ENCODE measurements around the gene ORC2.
A peak's percentile ranks its signal among the peaks of the same experiment; 100 is the strongest.
"Not testable (repeated sequence)": the region's sequence is repeated elsewhere in the genome, so short reads cannot be mapped to it uniquely, and the experiment has no call there.

Gene ORC2

GRCh38 chr2:200963124-200963917 lies at the start of gene ORC2:
Gene ORC2, minus strand, starts transcription at chr2:200963660. Its CDS starts 5,537 bp downstream, at chr2:200958123.
- DNase-seq, result peak; percentile 97

DNA sequence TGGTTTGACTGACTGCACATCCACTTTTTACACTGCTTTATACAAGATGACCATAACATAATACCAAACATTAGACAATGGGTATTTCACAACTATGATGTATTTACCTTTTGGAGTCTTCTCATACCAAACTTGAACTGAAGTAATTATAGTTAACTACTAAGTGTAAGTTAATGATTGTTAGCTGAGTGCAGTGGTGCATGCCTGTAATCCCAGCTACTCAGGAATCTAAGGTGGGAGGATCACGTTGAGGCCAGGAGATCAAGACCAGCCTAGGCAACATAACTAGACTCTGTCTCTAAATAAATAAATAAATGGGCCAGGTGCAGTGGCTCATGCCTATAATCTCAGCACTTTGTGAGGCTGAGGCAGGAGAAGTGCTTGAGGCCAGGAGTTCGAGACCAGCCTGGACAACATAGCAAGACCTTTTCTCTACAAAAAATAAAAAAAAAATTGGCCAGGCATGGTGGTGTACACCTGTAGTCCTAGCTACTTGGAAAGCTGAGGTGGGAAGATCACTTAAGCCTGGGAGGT lies 44.9 kb upstream of the ORC2 start:
- DNase-seq, result no peak

DNA sequence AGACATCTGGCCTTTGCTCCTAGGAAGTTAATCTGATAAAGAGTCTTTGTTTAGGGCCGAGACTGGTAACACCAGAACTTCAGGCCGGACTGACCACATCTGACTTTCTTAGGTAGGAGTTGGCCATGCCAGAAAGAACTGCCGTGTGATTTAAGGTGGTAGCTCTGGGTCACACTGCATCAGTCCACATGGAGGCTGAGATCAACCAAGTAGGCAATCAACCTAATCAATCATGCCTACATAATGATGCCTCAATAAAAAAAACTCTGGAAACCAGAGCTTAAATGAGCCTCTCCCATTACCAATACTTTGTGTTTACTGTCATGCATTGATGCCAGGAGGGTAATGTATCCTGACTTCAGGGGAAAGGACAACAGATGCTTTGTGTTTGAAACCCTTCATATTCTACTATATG lies 44.1 kb upstream of the ORC2 start:
- no peak for DNase-seq

DNA sequence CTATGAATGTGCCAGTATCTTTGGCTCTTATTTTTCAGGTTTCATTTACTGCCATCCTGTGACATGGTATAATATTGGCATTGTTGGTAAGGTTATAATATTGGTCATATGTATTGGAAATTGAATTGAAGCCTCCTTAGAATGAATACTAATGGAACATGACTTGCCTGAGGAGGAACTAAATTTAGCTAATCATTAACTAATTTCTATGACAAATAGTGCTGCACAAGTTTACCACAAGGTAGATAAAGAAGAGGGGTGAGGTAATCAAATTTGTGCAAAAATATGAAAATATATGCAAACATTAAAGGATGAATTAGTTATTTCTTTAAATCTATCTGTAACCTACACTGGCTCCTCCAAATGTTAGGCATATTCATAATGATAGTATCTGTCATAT lies 43.2 kb upstream of the ORC2 start:
- DNase-seq, result no peak

DNA sequence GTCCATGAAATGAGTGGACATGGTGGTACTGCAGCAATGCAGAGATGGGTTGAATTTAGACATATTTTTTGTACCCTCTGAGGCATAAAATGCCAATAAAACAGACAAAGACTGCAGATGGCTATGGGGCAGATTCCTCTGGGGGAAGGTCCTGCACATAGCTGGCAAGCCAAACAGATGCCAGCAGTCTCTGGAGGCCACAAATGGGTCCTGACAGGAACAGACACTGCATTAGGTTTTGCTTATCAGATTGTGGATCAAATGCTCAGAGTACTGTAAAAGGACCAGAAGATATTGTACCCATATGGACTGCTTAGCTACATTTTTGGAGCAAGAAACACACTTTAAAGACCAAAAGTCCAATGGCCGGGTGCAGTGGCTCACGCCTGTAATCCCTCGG lies 40.9 kb upstream of the ORC2 start:
- no peak for DNase-seq

DNA sequence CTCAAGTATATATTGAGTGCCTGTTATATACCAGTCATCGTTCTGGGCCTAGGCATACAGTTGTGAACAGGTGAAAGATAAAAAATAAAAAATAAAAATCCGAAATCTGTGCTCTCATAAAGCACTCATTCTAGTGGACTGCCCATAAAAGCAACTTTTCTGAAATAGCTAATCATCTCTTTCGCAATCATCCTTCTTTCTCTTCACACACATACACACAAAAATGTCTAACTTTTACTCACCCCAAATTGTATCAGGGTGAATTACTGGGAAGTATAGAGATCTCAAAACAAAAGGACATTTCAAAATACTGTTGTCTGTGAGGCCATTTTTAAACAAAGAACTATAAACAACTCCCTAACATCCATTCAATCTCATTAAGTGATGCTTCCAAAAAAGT lies 29.6 kb upstream of the ORC2 start:
- DNase-seq, result no peak

- no peak for DNase-seq
Measured at GRCh38 chr2:200987137-200987536, 23.7 kb upstream of the ORC2 start.

DNA sequence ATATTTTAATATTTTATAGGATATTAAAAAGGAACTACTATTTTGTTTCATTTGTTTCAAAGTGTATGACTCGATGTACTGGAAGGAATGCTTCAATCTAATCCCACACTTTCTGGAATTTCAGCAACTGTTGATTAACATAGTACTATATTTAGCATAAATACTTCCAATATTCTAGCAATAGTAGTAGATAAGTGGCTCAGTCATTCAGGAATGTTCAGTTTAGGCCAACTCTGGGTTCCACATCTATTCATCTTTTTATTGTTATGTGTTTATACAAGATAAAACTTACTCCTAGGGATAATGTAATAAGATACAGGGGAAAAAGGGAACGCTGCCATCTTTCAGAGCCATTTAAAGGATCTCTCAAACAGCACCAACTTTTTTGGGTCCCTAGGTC lies 22.3 kb upstream of the ORC2 start:
- DNase-seq, result no peak

DNA sequence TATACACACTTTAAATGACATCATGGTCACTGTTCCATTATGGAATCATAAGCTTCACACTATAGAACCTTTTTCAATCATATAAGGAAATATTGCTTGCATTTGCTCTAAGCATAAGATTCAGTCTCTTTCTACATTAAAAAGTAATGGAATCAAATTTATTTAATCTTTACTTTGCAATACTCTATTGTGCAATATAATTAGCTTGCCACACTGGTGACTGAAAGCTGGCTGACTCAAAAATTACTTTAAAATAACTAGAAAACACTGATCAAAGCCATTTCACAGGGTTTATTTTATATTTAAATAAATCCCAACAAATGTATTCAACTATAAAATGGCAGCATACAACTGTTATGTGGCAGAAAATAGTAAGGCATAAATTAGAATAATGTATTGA lies 13.2 kb upstream of the ORC2 start:
- DNase-seq, result no peak

- no peak for DNase-seq
Measured at GRCh38 chr2:200975672-200976071, 12.2 kb upstream of the ORC2 start.

GRCh38 chr2:200970057-200970456 lies 6.6 kb upstream of the ORC2 start:
- DNase-seq, result not testable (repeated sequence)

DNA sequence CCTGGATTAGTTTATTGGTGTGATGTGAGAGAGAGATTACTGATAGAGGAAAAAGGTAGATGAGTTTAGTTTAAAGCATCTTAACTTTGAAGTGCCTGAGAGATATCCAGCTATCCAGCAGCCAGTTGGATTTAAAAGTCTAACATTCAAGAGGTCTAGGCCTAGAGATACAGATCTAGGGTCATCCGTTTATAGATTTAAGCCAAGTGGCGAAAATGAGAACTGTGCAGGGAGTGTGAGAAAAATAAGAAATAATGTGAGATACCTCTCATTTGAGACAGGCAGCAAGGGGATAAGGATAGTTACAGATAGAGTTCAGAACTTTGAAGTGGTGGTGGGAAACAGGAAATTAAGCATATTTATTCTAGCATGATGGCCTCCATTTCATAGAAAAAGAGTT lies 5.3 kb upstream of the ORC2 start:
- DNase-seq, result peak; percentile 50

DNA sequence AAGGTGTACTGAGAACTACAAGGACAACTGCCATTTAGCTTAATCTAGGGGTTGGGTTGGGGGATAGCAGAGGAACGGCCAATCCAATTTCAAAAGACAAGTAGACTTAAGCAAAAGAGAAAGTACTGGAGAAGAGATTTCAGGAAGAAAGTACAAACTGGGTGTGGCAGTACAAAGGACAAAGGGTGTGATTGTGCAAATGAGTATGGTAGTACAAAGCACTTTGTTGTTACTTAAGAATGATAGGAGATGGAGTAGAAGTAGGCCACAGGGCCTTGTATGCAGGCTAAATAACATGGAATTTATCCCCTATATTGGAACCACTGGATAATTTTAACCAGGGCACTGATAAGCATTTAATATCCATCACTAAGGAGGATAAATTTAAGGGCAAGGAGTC lies 4.7 kb upstream of the ORC2 start:
- peak; percentile 31 for DNase-seq

DNA sequence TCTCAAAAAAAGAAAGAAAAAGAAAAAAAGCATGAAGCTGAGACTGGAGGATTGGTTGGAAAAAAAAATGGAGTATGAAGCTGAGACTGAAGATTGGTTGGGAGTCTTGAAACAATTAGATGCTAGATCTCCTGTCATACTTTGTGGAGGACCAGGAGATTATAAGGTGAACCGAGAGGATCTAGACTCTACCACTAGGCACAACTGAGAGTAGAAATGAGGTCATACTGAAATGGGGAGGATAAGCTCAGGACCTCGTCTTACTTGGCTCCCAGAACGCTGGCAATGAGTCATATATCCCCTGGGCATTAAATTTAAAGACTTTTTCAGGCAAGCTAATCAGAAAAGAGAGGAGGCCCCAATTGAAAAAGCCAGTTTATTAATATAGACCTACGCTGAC lies 3.3 kb upstream of the ORC2 start:
- peak; percentile 29 for DNase-seq

GRCh38 chr2:200964498-200964897 lies 1.0 kb upstream of the ORC2 start:
- peak; percentile 27 for DNase-seq

- not testable (repeated sequence) for DNase-seq
Measured at GRCh38 chr2:200963918-200964252, 425 bp upstream of the ORC2 start.

GRCh38 chr2:200962811-200963123 lies 693 bp downstream of the ORC2 start:
- no peak for DNase-seq

DNA sequence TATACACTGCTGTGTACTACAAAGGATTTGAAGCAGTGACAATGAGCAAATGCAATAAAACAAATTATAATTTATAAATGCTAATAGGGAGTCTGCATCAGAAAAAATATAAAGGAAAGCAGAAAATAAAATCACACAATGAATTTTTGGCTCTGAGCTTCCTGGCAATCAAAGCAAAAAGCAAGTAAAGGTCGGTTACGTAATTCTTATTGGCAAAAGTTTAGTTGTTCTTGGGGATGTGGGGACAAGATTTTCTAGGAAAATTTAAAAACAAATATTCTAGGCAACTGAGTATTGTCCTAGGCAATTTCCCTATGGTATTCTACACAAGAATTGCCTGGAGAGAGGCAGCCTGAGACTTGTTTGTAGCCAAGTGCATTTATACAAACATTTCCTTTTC lies 1.8 kb downstream of the ORC2 start:
- no peak for DNase-seq

DNA sequence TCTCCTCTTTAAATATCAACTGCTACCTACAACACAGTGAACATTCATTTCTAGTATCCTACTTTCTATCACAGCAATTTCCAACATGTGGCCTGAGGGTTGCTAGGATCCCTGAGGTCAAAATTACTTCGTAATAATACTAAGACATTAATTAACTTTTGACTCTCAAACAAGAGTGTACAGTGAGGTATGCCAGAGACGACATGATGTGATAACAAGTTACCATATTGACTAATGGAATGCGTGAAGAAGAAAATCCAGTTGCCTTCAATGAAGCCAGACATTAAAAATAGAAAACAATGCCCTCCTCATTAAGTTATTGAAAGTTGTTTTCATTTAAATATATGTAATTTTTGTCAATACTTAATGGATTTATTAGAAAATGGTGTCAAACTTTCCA lies 13.1 kb downstream of the ORC2 start:
- no peak for DNase-seq

DNA sequence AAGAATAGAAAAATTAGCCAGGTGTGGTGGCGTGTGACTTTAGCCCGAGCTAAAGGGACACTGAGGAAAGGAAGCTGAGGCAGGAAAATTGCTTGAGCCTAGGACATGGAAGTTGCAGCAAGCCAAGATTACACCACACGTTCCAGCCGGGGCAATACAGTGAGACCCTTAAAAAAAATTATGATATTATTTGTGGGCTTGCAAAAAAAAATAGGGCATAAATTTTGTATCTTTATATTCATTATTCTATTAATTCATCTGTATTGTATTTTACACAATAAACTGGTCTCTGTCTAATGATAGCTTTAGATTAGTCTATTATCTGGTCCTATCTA lies 18.1 kb downstream of the ORC2 start:
- no peak for DNase-seq

DNA sequence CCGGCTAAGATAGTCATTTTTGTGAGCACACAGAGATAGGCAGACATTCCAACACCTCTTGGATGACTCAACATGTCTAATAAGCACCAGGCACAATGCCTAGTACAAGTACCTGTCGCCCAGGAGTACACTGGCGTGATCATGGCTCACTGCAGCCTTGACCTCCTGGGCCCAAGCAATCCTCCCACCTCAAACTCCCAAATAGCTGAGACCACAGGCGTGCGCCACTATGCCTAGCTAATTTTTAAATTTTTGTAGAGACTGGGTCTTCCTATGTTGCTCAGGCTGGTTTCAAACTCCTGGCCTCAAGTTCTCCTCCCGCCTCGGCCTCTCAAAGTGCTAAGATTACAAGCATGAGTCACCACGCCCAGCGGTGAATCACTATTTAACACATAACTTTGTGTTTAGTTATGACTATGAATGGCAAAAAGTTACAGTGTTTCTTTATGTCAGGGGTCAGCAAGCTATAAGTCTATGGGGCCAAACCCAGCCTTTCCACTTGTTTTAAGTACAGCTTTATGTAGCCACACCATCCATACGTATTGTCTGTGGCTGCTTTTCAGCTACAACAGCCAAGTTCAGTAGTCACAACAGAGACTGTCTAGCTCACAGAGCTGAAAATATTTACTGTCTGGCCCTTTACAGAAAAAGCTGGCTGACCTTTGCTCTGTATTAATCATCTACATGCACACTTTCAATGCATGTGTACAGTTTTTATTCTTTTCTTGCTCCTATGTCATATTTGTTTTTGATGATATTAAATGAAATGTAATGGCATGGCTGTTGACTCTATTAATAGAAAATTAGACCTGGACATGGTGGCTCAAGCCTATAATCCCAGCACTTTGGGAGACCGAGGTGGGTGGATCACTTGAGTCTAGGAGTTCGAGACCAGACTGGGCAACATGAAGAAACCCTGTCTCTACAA lies 18.7 kb downstream of the ORC2 start:
- DNase-seq, result peak; percentile 48

DNA sequence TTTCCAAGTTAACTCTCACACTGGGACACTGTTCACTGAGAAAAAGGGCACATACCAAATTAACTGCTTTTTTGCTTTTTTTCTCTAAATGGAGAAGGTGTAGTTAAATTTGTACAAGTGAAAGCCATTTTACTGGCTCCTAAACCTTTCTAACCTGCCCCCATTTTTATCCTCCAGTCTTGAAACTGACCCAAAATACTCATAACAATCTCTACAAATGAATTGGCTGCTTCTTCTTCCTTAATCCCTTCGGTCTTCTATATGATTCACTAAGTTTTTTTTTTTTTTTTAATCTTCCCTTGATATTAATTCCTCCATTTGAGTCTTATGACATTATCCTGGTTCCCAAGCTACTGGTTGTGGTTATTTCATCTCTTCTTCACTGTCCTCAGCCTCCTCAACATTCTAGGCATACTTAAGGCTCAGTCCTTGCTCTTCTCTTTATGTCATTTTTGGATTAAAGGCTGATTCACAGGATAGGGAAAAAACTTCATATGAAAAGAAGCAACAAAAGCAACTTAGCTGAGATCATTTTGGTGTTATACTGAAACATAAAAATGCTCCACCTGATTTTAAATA lies 19.8 kb downstream of the ORC2 start:
- no peak for DNase-seq

GRCh38 chr2:200939832-200940231 lies 23.6 kb downstream of the ORC2 start:
- no peak for DNase-seq
